Measurements from ENCODE around the gene CLCN5. TPM values are rescaled to one million over a fixed set of nuclear protein-coding genes. Genes with fewer than 3 reads are reported as not detected.

The CLCN5 gene
- total RNA-seq, result 4.0 and 5.4 TPM in 2 replicates

DNA sequence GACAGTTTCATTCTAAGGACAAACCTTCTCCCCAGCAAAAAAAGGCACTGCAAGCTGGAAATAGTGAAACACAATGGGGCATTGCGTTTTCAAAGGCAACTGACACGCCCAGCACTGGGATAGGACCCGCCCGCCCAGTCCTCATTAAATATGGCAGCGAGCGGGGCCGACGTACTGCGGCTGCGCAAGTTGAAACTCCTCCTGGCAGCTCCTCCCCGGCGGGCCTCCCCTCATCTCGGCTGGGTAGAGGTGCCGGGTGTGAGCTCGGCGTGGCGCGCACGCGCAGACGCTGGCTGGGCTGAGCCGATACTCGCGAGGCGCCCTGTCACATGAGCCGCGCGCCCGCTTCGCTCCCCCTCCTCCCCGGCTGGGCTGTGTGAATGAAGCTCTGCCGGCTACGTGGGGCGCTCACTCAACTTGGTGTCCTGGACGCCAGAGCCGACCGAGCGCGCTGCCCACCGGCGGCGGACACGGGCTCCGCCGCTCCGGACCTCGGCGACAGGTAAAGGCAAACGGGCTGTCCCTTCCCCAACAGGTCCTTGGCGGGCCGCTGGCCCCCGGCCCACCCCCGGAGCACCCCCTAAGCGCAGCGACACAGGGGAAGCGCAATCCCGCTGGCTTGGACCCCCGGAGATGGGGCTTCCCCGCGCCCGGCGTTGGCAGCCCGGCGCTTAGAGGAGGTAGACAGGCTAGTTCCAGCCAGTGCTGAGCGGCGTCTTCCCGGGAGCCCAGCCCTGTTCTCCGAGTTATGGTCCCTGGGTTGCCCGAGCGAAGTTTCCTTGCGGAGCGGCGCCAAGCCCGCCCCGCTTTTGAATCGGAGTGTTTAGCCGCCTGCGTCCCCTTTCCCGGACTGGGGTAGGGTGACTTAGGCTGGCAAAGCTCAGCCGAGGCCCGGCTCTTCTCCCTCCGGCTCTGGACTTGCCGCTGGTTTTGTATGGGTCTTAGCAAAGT, at the start of gene CLCN5:
Gene CLCN5 (plus strand): TSS at position 306 of the 951 bp plus-strand sequence. CDS start 2,703 bp downstream, outside the sequence.

DNA sequence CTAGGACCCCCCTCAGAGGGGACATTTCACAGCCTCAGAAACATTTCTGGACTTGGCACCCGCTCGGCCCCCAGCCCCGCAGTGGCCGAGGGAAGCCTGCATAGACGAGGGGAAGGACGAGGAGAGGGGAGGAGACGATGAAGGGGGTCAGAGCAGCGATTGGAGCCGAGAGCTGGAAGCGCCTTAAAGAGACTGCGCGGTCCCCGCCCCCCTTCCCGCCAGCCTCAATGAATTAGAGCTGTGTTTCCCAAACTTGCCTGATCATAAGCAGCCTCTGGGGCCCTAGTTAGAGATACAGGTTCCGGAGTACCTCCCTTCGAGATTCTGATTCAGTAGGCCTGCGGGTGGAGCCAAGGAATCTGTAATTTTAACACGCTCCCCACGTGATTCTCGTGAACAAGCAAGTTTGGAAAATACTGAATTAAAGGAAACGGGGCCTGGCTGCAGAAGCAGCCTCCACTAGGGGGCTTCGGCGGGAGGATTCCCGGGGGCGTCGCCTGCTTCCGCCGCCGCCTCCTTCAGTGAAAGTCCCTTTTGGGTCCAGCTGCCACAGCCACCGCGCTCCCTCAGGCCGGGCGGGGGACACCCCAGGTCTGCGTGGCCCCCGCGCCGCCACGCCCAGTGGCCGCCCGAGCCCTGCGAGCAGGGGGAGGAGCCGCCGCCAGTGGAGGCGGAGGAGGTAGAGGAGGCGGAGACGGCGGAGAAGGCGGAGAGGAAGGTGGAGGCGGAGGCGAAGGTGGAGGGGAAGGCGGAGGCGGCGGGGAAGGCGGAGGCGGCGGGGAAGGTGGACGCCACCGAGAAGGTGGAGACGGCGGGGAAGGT, 43.4 kb upstream of the CLCN5 start, which contains the start of gene USP27X:
Gene USP27X (plus strand): TSS at position 651 of the 822 bp plus-strand sequence. CDS start 824 bp downstream, outside the sequence.

Other genes starting within 250 kb of the CLCN5 start
- not detected in 2 replicates for gene PAGE1, start 226.6 kb upstream of the CLCN5 start, total RNA-seq
- gene PAGE4, start 93.3 kb upstream of the CLCN5 start, total RNA-seq, result not detected in 2 replicates
- 2.1 and 2.6 TPM in 2 replicates for gene USP27X, start 43.1 kb upstream of the CLCN5 start, total RNA-seq